GM18951 (cell line): ENCODE measurements around the gene SHC1.
A peak's percentile ranks its signal among the peaks of the same experiment; 100 is the strongest.

Experiments
- POLR2A ChIP-seq: IDR thresholded peaks from 4 replicates; pipeline ENCODE4 v1.6.1; 2011; ENCODE audit warnings: mild to moderate bottlenecking; ENCODE audit not compliant: insufficient read length, insufficient read depth; ENCODE audit errors: extremely low read depth
- in situ Hi-C: fragments of 300-500 bp; cut with MboI; formaldehyde crosslinking; loops from one replicate; pipeline ENCODE4 v1.12.0; 2022; ENCODE audit warnings: low sequenced_read_pairs, mixed read lengths, inconsistent platforms; ENCODE audit not compliant: unreplicated experiment

Gene SHC1

DNA sequence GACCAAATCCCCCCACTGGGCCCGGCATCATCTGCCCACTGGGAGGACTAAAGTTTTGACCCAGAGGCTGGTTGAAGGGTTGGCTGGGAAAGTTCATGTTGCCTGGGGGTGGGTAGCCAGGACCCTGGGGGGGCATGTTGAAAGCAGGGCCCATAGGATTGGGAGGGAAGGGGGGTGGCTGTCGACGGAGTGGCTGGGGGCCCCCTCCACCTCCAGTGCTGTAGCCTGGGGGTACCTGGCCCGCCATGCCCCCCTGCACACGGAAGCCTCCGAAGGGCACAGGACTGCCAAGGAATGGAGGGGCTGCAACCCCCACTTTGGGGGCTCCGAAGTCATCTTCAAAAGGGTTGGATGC, 11.1 kb downstream of the SHC1 start:
- no peak for TF ChIP-seq POLR2A
- in situ Hi-C loops = no loop called here

DNA sequence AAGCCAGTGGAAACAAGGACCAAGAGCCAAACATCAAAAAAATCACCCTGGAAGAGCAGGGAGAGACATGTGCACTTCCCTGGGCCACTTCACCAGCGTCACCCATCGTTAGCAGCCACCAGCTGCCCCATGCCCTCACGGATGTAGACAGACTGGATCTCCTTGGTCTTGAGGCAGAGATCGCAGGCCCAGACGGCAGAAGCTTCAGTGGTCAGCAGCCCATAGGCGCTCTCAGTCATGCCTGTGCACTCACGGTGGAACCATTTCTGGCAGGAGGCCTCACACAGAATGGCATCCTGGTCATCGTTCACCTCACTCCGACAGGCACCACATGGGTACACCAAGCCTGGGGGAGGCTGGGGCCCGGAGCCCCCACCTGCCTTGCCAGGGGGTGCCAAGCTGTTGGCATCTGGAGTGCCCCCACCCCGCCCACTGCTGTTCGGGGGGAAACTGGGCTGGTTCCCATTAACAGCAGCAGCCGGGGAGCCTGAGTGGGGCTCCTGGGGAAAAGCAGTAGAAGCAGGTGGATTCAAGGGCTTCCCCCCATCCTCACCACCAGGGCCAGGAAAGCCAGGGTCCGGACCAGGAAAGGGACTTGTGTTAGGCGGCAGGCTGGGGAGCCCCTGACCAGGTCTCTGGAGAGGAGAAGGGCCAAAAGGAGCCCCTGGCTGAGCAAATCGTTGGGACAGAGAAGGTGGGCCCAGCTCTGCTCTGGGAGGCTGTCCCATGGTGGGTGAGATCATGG, 11.7 kb downstream of the SHC1 start:
- no peak for TF ChIP-seq POLR2A
- in situ Hi-C loops = no loop called here

DNA sequence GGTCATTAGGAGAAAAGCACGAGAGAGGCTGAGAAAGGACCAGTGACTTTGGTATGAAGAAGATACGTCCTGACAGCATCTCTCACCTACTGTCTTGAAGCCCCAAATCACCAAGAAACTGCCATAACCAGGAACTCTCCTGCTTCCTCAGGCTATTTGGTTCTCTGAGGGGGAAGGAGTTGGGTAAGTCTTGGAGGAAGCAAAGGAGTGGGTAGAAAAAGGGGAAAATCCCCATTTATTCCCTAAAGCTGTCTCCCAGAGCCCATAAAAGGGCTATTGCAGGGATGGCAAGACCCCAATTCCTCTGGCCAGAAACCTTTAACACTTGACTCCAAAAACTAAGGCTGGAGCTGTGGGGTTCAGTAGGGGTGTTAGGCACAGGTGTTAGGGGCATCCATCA, 12.5 kb downstream of the SHC1 start:
- TF ChIP-seq POLR2A = no peak
- in situ Hi-C loops = no loop called here

GRCh38 chr1:154957091-154957657, 13.4 kb downstream of the SHC1 start:
- TF ChIP-seq POLR2A = no peak
- in situ Hi-C loops = no loop called here

DNA sequence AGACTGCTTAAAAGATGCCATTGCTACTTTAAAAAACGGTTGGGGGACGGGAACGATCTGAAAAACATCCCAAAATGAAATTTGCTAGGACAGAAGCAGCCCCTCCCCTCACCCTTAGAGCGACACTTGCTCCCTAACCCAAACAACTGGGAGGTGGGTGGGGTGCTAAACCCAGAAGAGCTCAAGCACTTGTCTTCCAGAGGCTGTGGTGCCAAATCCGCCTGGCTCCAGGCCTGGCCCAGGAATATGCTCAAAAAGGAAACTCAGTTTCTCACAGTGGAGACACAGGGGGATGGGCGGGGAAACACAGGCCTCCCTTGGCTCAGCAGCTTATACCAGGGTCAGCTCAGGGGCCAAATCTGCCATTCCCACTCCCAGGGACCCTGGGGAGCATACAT, 14.0 kb downstream of the SHC1 start:
- in situ Hi-C loops = no loop called here
- peak; percentile 15 for TF ChIP-seq POLR2A

DNA sequence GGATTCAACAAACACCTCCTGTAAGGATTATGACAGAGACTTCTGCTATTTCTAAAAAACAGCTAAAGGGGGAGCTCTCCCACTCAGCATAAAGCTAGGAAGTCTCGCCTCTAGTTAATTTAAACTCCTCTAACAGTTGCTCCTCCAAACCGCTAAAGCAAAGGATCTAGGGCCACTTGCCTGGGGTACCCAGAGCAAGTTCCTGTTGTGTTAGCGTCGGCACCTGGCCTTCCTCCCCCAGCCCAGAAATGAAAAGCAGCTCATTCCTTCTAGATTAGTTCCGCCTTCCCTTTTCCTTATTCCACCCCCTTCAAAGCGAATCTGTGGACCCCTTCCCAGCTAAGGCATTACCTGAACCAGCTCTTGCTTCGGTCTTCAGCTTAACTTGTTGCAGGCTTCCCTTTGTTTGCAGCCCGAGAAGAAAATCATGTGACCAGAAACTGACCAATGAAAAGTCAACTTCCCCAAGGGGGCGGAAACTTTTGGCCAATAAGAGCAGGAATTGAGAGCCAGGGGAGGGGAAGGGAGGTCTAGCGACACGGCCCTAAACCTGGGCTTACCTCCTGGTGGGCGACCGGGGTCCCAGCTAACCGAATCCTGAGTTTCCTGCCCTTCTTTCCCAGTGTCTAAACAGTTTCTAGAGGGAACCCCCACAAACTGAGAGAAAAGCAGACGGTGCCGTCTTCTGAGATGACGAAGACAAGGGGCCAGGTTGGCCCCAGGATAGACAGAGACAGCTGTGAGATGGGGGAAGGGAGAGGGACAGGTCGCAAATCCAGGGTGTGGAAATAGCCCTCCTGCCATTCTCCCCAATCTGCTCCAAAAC, 14.6 kb downstream of the SHC1 start, which contains the start of gene PBXIP1:
Gene PBXIP1 (minus strand): TSS at position 382 of the 826 bp plus-strand sequence. CDS start 2,378 bp downstream, outside the sequence.
- in situ Hi-C loops = no loop called here
- TF ChIP-seq POLR2A = peak; percentile 7

GRCh38 chr1:154955039-154955717, 15.4 kb downstream of the SHC1 start:
- in situ Hi-C loops = no loop called here
- TF ChIP-seq POLR2A = peak; percentile 9

DNA sequence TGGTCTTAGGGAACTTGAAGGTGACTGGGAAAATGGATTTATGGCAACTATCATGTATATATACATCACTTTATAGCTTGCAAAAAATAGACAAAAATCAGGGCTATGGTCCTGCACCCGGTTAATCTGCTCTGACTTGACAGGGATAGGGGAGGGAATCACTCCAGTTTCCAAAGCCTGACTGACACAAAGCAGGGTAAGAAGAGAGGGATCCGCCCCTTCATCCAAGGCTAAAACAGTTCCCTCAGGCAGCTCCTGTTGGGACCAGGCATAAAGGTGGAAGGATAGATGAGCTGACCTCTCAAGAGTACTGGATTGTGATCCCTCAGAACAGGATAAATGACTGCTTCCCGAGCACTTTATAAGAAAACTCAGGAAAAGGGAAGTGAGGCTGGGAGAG, 16.0 kb downstream of the SHC1 start:
- in situ Hi-C loops = loop anchor here (5.0 kb wide), 1 partner anchor 77 kb away; no protein-coding TSS in a partner anchor
- no peak for TF ChIP-seq POLR2A

DNA sequence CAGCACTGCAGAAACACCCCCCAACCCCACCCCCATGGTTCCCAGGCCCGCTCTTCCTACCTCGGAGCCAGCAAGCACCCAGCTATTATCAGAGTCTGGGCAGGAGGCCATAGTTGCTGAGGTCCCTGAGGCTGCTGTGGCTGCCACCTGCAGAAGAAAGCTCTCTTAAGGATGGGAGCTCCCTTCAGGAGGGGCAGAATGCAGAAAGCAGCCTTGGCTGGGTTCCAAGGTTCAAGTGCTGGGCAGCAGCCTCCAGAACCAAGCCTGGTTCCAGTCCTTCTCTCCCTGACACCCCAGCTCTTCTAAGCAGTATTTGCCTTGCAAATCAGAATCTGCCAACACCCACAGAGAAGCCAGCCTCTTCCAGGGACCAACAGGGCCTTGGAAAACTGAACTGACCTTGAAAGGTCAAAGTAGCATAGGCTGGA, 16.9 kb downstream of the SHC1 start:
- in situ Hi-C loops = loop anchor here (5.0 kb wide), 1 partner anchor 76 kb away; no protein-coding TSS in a partner anchor
- TF ChIP-seq POLR2A = no peak

DNA sequence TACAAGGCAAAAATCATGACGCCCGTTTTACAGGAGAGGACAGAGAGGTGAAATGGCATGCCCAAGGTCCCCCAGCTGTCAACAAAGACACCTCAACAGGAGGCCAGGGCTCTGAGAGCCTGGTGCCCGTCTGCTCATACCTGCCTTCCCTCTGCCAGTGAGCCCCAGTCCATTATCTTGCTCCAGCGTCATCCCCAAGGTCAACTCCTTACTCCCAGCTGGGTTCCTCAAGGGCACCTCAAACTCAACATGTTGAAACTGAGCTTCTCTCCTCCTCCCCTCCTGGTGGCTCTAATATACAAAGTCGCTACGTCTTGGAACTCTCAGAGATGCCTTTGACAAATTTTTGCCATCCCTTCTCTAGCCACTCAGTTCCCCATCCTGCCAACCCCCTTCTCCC, 17.9 kb downstream of the SHC1 start:
- in situ Hi-C loops = loop anchor here (5.0 kb wide), 1 partner anchor 75 kb away; no protein-coding TSS in a partner anchor
- no peak for TF ChIP-seq POLR2A

- in situ Hi-C loops = loop anchor here (5.0 kb wide), 1 partner anchor 75 kb away; no protein-coding TSS in a partner anchor
- TF ChIP-seq POLR2A = no peak
These were observed 18.5 kb downstream of the SHC1 start for GRCh38 chr1:154951901-154952657.

DNA sequence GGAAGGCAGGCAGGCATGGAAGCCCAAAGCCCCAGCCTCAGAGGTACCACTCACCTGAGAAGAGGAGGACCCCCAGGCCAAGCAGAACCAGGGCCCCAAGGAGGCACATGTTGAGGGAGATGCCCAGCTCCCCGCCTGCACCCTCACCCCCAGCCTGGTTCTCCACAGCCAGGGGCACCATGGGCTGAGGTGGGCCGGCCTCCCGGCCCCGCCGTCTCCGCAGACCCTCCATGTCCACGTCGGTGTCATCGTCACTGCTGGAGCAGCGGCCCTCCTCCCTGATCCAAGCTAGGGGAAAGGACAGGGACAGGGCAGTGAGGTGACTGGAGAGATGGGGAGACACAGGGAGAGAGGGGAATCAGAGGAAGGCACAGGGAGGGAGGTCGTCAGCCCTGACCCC, 22.5 kb downstream of the SHC1 start:
- TF ChIP-seq POLR2A = no peak
- in situ Hi-C loops = no loop called here
